Femur (tissue), 1 donor: ENCODE measurements around the gene MS4A10.

Experiments
- DNase-seq: peaks from one replicate; pipeline ENCODE4 v3.0.0-alpha.2; 2017

The MS4A10 gene

GRCh38 chr11:60830478-60831142 lies 45.5 kb downstream of the MS4A10 start:
- DNase-seq: no peak

GRCh38 chr11:60831143-60831500 lies 46.0 kb downstream of the MS4A10 start:
- peak; percentile 86 for DNase-seq

GRCh38 chr11:60831501-60832079 lies 46.5 kb downstream of the MS4A10 start:
- no peak for DNase-seq

- DNase-seq: no peak
Measured at GRCh38 chr11:60834742-60835533, 49.8 kb downstream of the MS4A10 start.

GRCh38 chr11:60835534-60835846 lies 50.4 kb downstream of the MS4A10 start:
- DNase-seq: no peak

GRCh38 chr11:60836866-60837515 lies 51.9 kb downstream of the MS4A10 start:
- DNase-seq: no peak

- no peak for DNase-seq
Measured at GRCh38 chr11:60838132-60838531, 53.0 kb downstream of the MS4A10 start.

GRCh38 chr11:60840470-60841430 lies 55.6 kb downstream of the MS4A10 start:
- peak; percentile 89 for DNase-seq

- DNase-seq: peak; percentile 98
Measured at GRCh38 chr11:60841797-60842667, 56.9 kb downstream of the MS4A10 start, which contains the start of gene CCDC86. Gene CCDC86 (plus strand): TSS chr11:60842113. CDS start chr11:60842125, 12 bp downstream.

GRCh38 chr11:60842668-60843600 lies 57.8 kb downstream of the MS4A10 start:
- no peak for DNase-seq

GRCh38 chr11:60844045-60844869 lies 59.1 kb downstream of the MS4A10 start:
- no peak for DNase-seq

- no peak for DNase-seq
Measured at GRCh38 chr11:60844870-60845221, 59.7 kb downstream of the MS4A10 start.

GRCh38 chr11:60845338-60845737 lies 60.2 kb downstream of the MS4A10 start:
- DNase-seq: no peak

GRCh38 chr11:60847281-60847680 lies 62.1 kb downstream of the MS4A10 start:
- no peak for DNase-seq

- no peak for DNase-seq
Measured at GRCh38 chr11:60847896-60848295, 62.8 kb downstream of the MS4A10 start.

GRCh38 chr11:60848714-60849151 lies 63.6 kb downstream of the MS4A10 start:
- no peak for DNase-seq

GRCh38 chr11:60849641-60850520 lies 64.7 kb downstream of the MS4A10 start:
- DNase-seq: no peak
